ENCODE results near the gene CCR7.

- no peak for TF ChIP-seq CTCF (IDR thresholded peaks at IDR 0.05)
- TF ChIP-seq POLR2A (IDR thresholded peaks at IDR 0.05), result no peak
- TF ChIP-seq EP300 (IDR thresholded peaks at IDR 0.05), result peak in 1 of 2 donors; percentile 48
Measured at GRCh38 chr17:40510328-40510648, 55.0 kb downstream of the CCR7 start.

Measured in tibial nerve (tissue), 4 donors.